ENCODE results near the gene ZNF804B.

The ZNF804B gene

DNA sequence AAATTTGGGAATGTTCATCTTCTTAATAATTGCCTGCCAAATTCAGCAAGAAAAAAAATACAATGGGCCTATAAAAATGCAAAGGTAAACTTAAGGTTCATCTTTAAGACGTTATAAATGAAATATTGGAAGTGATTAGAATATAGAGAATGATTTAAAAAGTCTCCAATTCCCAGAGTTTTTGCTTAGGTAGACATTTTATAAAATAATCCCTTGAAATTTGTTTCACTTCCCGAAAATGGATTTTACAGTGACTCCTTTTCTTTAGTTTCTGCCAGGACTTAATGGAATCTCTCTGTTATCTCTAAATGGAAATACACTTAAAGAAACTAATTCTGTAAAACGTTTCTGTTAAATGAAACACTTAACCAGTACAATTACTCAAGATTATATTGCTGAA, 580.2 kb downstream of the ZNF804B start:
- H3K27ac ChIP-seq (replicated peaks) = no peak overlapping the region
- no peak for DNase-seq (ENCODE audit: low read depth in 1 of 2, low spot score in 1 of 2)
- H3K27me3 ChIP-seq (ENCODE audit: insufficient read depth, poor library complexity, severe bottlenecking) = no peaks in the 10 kb centered on the region
- TF ChIP-seq REST (IDR thresholded peaks at IDR 0.05; ENCODE audit: insufficient replicate concordance, low read depth) (no peak), CTCF (IDR thresholded peaks at IDR 0.05; ENCODE audit: insufficient read depth, low read length) (no peak), POLR2AphosphoS5 (IDR thresholded peaks at IDR 0.05; ENCODE audit: low read depth) (no peak), SPI1 (IDR thresholded peaks at IDR 0.05; ENCODE audit: borderline replicate concordance, low read depth) (no peak), GABPA (IDR thresholded peaks at IDR 0.05; ENCODE audit: low read depth) (no peak)
- no peak overlapping the region for H3K4me3 ChIP-seq (replicated peaks; ENCODE audit: insufficient read depth, low read length)

DNA sequence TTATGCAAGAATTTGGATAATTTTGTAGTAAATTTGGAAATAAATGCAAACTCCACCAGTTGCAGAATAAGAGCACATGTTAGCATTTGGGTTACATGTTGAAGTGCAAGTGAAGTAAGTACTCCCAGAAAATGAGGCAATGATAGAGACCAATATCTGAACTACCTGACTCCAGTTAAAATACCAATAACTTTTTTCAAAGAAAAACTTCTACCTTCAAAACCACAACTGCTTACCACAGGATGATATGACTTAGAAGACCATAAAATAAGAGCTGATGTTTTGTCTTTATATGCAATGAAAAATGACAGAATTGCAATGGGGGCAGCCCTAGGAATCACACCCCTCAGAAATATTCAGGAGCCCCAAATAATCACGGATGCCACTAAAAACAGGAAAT, 597.6 kb downstream of the ZNF804B start:
- no peak for DNase-seq (ENCODE audit: low read depth in 1 of 2, low spot score in 1 of 2)
- no peak overlapping the region for H3K4me3 ChIP-seq (replicated peaks; ENCODE audit: insufficient read depth, low read length)
- TF ChIP-seq CTCF (IDR thresholded peaks at IDR 0.05; ENCODE audit: insufficient read depth, low read length) (no peak), POLR2AphosphoS5 (IDR thresholded peaks at IDR 0.05; ENCODE audit: low read depth) (no peak), GABPA (IDR thresholded peaks at IDR 0.05; ENCODE audit: low read depth) (no peak), REST (IDR thresholded peaks at IDR 0.05; ENCODE audit: insufficient replicate concordance, low read depth) (no peak), SPI1 (IDR thresholded peaks at IDR 0.05; ENCODE audit: borderline replicate concordance, low read depth) (no peak)
- H3K27ac ChIP-seq (replicated peaks) = no peak overlapping the region
- H3K27me3 ChIP-seq (ENCODE audit: insufficient read depth, poor library complexity, severe bottlenecking) = no peaks in the 10 kb centered on the region

DNA sequence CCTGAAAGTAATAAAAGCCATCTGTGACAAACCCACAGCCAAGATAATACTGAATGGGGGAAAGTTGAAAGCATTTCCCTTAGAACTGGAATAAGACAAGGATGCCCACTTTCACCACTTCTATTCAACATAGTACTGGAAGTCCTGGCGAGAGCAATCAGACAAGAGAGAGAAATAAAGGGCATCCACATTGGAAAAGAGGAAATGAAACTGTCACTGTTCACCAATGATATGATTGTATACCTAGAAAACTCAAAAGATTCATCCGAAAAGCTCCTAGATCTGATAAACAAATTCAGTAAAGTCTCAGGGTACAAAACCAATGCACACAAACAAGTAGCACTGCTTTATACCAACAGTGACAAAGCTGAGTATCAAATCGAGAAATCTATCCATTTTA, 617.7 kb downstream of the ZNF804B start:
- Histone ChIP-seq H3K27me3 (ENCODE audit: insufficient read depth, poor library complexity, severe bottlenecking) (no peaks in the 10 kb centered on the region), H3K4me3 (replicated peaks; ENCODE audit: insufficient read depth, low read length) (no peak overlapping the region), H3K27ac (replicated peaks) (no peak overlapping the region)
- no peak for DNase-seq (ENCODE audit: low read depth in 1 of 2, low spot score in 1 of 2)
- no peak for TF ChIP-seq GABPA (IDR thresholded peaks at IDR 0.05; ENCODE audit: low read depth)
- no peak for TF ChIP-seq CTCF (IDR thresholded peaks at IDR 0.05; ENCODE audit: insufficient read depth, low read length)
- no peak for TF ChIP-seq SPI1 (IDR thresholded peaks at IDR 0.05; ENCODE audit: borderline replicate concordance, low read depth)
- no peak for TF ChIP-seq POLR2AphosphoS5 (IDR thresholded peaks at IDR 0.05; ENCODE audit: low read depth)
- no peak for TF ChIP-seq REST (IDR thresholded peaks at IDR 0.05; ENCODE audit: insufficient replicate concordance, low read depth)
